ENCODE data around the gene MPPED2.

- TF ChIP-seq POLR2AphosphoS5 (IDR thresholded peaks at IDR 0.05; ENCODE audit: low read depth, low read length) (no peak), TAF1 (IDR thresholded peaks at IDR 0.05; ENCODE audit: borderline replicate concordance, low read depth, low read length) (no peak), POLR2A (IDR thresholded peaks at IDR 0.05; ENCODE audit: low read depth, low read length) (no peak)
Observed at GRCh38 chr11:30364837-30365482, 221.2 kb downstream of the MPPED2 start.

Measured in GM12892 (cell line).